ENCODE results near the gene BBS10. TPM values are rescaled to one million over a fixed set of nuclear protein-coding genes. Genes with fewer than 3 reads are reported as not detected.
A peak's percentile ranks its signal among the peaks of the same experiment; 100 is the strongest.
"Not testable (repeated sequence)": the region's sequence is repeated elsewhere in the genome, so short reads cannot be mapped to it uniquely, and the experiment has no call there.

Gene BBS10
- total RNA-seq, 2 experiments from 2014 or later, result 3.5 to 4.0 TPM

- H3K4me1 Mint-ChIP-seq (ENCODE audit: low read depth); ATAC-seq; H3K4me3 Mint-ChIP-seq; H3K9me3 Mint-ChIP-seq (ENCODE audit: insufficient read depth); H3K27me3 Mint-ChIP-seq (ENCODE audit: low read depth); H3K27ac Mint-ChIP-seq; DNase-seq; CTCF ChIA-PET; POLR2A ChIA-PET: not testable (repeated sequence)
- H3K36me3 Mint-ChIP-seq (ENCODE audit: low read depth), result peaks cover 74% of the 10 kb centered on the region
Measured at GRCh38 chr12:76364131-76364530, 15.9 kb upstream of the BBS10 start.

DNA sequence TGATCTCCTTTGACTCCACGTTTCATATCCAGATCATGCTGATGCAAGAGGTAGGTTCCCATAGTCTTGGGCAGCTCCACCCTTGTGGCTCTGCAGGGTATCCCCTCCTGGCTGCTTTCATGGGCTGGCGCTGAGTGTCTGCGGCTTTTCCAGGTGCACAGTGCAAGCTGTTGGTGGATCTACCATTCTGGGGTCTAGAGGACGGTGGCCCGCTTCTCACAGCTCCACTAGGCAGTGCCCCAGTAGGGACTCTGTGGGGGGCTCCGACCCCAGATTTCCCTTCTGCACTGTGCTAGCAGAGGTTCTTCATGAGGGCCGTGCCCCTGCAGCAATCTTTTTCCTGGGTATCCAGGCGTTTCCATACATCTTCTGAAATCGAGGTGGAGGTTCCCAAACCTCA is 12.1 kb upstream of the BBS10 start:
- Mint-ChIP-seq H3K9me3 (ENCODE audit: insufficient read depth) (no peaks in the 10 kb centered on the region), H3K27me3 (ENCODE audit: low read depth) (no peaks in the 10 kb centered on the region), H3K36me3 (ENCODE audit: low read depth) (peaks cover 59% of the 10 kb centered on the region), H3K27ac (no peak overlapping the region), H3K4me3 (no peak overlapping the region), H3K4me1 (ENCODE audit: low read depth) (no peaks in the 10 kb centered on the region)
- ATAC-seq (no peak), DNase-seq (no peak)
- POLR2A ChIA-PET, result interaction anchor here (1.1 kb wide), 1 partner anchor 13 kb away, joined by 3 read pairs; no protein-coding TSS in a partner anchor
- CTCF ChIA-PET, result no interaction called here

DNA sequence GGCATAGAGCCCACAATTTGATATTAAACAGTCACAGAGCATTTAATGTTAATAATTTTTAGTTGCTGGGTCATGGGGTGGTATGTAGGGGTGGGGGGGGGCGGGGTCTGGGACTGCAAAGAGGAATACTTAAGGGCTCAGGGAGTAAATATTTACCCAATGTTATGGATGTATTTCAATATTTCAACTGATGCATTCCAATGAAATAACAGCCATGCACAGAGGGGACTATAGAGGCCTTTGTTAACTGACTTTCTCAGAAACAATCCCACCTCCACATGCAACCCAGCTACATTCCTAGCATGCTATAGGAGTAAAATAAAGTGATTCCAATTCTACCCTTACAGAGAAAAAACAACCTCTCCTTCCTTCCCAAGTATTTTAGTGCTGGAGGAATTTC is 7.9 kb upstream of the BBS10 start:
- POLR2A ChIA-PET, result no interaction called here
- CTCF ChIA-PET, result no interaction called here

GRCh38 chr12:76346798-76347420 is 1.3 kb downstream of the BBS10 start:
- no peak for DNase-seq
- Mint-ChIP-seq H3K36me3 (ENCODE audit: low read depth) (peaks cover 13% of the 10 kb centered on the region), H3K4me1 (ENCODE audit: low read depth) (peaks cover 21% of the 10 kb centered on the region), H3K27ac (no peak overlapping the region), H3K9me3 (ENCODE audit: insufficient read depth) (no peaks in the 10 kb centered on the region), H3K4me3 (peak overlapping the region; percentile 93), H3K27me3 (ENCODE audit: low read depth) (no peaks in the 10 kb centered on the region)
- POLR2A ChIA-PET, result interaction anchor here (1.0 kb wide), 1 partner anchor 9 kb away, joined by 3 read pairs; no protein-coding TSS in a partner anchor
- no peak for ATAC-seq
- CTCF ChIA-PET, result interaction anchor here (0.7 to 3.1 kb wide), 9 partner anchors 11 to 820 kb away, joined by 3 to 20 read pairs (median 3); no protein-coding TSS in a partner anchor

More for the DNA sequence above, 7.9 kb upstream of the BBS10 start:
- Mint-ChIP-seq H3K36me3 (ENCODE audit: low read depth) (peaks cover 33% of the 10 kb centered on the region), H3K27me3 (ENCODE audit: low read depth) (no peaks in the 10 kb centered on the region), H3K4me3 (no peak overlapping the region), H3K27ac (no peak overlapping the region), H3K9me3 (ENCODE audit: insufficient read depth) (no peaks in the 10 kb centered on the region), H3K4me1 (ENCODE audit: low read depth) (no peaks in the 10 kb centered on the region)
- DNase-seq (no peak), ATAC-seq (no peak)

GRCh38 chr12:76346236-76346635 is 2.0 kb downstream of the BBS10 start:
- Mint-ChIP-seq H3K4me1 (ENCODE audit: low read depth) (peaks cover 21% of the 10 kb centered on the region), H3K36me3 (ENCODE audit: low read depth) (peaks cover 12% of the 10 kb centered on the region), H3K27ac (no peak overlapping the region), H3K27me3 (ENCODE audit: low read depth) (no peaks in the 10 kb centered on the region), H3K4me3 (no peak overlapping the region), H3K9me3 (ENCODE audit: insufficient read depth) (no peaks in the 10 kb centered on the region)
- ATAC-seq (no peak), DNase-seq (no peak)
- ChIA-PET POLR2A (no interaction called here), CTCF (interaction anchor here (1.1 kb wide), 1 partner anchor 240 kb away, joined by 3 read pairs; no protein-coding TSS in a partner anchor)

DNA sequence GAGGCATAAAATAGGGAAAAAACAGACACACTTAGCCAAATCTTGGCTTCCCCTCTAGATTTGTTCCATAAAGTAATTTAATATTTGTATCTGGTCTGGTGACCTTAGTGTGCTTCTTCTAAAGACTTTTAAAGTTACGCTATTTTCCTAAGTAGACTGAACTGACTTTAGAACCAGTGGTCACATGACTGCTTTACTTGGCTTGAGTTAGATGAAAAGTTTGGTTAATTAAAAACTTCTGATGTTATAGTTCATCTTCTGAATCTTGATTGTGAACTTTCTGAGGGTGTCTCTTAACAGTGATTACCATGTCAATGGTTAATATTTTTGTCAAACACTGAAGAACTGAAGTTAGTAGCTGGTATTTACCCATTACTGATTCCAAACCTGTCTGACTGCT is 2.6 kb downstream of the BBS10 start:
- peaks cover 9% of the 10 kb centered on the region for H3K36me3 Mint-ChIP-seq (ENCODE audit: low read depth)
- no peak overlapping the region for H3K27ac Mint-ChIP-seq
- H3K27me3 Mint-ChIP-seq (ENCODE audit: low read depth), result no peaks in the 10 kb centered on the region
- ATAC-seq, result no peak
- no peak overlapping the region for H3K4me3 Mint-ChIP-seq
- ChIA-PET CTCF (interaction anchor here (1.1 kb wide), 1 partner anchor 241 kb away, joined by 3 read pairs; no protein-coding TSS in a partner anchor), POLR2A (no interaction called here)
- H3K4me1 Mint-ChIP-seq (ENCODE audit: low read depth), result peaks cover 21% of the 10 kb centered on the region
- DNase-seq, result no peak
- H3K9me3 Mint-ChIP-seq (ENCODE audit: insufficient read depth), result no peaks in the 10 kb centered on the region

DNA sequence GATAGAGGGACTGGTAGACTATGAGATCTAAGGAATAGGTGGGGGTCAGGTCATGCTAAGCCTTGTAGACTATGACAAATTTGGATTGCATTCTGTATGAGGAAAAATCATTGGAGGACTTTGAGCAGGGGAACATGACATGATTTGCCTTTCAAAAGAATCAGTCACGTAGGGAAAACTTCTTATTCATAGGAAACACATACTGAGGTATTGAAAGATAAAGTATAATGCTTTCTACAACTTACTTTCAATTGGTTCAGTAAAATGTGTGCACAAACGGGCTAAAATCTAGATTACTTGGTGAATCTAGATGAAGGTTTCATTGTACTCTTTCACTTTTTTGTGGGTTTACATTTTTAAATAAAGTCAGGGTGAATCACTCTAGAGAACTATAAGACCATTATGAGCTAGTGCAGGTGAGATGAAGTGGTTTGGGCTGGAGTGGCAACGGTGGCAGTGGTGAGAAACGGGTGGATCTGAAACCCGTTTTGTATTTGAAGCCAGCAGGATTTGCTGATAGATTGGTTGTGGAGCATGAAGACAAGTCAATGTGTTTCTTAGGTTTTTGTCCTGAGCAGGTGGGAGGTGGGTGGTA is 6.7 kb downstream of the BBS10 start:
- Mint-ChIP-seq H3K9me3 (ENCODE audit: insufficient read depth) (no peaks in the 10 kb centered on the region), H3K36me3 (ENCODE audit: low read depth) (peaks cover 3% of the 10 kb centered on the region), H3K27ac (no peak overlapping the region), H3K27me3 (ENCODE audit: low read depth) (no peaks in the 10 kb centered on the region), H3K4me1 (ENCODE audit: low read depth) (peaks cover 1% of the 10 kb centered on the region), H3K4me3 (no peak overlapping the region)
- ChIA-PET POLR2A (no interaction called here), CTCF (no interaction called here)
- ATAC-seq (no peak), DNase-seq (no peak)

DNA sequence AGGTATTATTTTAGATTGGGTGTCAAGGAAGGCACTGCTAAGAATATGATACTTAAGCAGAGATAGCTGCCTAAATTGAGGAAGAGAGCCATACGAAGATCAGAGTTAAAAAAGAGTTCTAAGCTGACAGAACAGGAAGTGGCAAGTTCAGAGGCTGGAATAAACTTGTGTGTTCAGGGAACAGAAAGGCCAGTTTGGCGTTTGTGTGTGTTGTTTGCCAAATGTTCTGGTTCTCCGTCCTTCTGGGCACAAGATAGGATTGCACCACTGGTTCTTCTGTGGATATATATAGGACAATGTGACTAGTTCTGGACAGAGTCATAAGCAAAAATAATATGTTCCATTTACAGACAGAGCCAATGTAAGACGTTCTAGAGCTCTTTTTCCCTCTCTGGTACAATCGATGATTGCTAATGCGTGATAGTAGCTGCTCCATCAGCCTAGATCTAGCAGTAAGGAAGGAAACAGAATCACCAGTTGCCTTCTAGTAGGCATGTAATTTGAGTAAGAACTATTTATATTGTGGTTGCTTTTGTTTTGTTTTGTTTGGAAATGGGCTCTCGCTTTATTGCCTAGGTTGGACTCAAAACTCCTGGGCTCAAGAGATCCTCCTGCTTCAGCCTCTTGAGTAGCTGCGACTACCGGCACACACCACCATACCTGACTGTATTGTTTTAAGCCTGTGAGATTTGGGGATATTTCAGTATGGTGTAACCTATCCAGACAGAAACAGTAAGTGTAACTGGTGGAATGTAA is 7.4 kb downstream of the BBS10 start:
- H3K27me3 Mint-ChIP-seq (ENCODE audit: low read depth), result no peaks in the 10 kb centered on the region
- H3K9me3 Mint-ChIP-seq (ENCODE audit: insufficient read depth), result no peaks in the 10 kb centered on the region
- CTCF ChIA-PET, result no interaction called here
- POLR2A ChIA-PET, result no interaction called here
- H3K36me3 Mint-ChIP-seq (ENCODE audit: low read depth), result no peaks in the 10 kb centered on the region
- H3K4me1 Mint-ChIP-seq (ENCODE audit: low read depth), result no peaks in the 10 kb centered on the region
- ATAC-seq (no peak), DNase-seq (no peak)
- no peak overlapping the region for H3K27ac Mint-ChIP-seq
- H3K4me3 Mint-ChIP-seq, result no peak overlapping the region

DNA sequence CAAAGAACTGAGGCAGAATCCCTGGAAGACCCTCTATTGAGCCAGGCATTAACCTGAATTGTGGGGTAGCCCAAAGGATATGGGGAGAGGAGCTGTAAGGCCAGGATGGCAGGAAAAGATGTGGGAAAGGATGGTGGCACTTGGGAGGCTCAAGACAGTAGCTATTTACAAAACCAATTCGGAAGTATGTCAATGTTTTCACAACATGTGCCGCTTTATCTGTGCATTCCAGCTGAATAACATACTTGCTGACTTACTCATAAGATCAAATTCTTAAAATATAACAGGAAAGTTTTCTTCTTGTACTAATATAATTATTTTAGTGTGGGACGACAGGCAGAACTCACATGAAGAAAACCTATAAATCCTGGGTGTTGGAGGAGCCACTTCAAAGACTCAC is 10.6 kb downstream of the BBS10 start:
- CTCF ChIA-PET, result no interaction called here
- Mint-ChIP-seq H3K27ac (no peak overlapping the region), H3K4me3 (no peak overlapping the region), H3K9me3 (ENCODE audit: insufficient read depth) (no peaks in the 10 kb centered on the region), H3K27me3 (ENCODE audit: low read depth) (peaks cover 7% of the 10 kb centered on the region), H3K4me1 (ENCODE audit: low read depth) (no peaks in the 10 kb centered on the region), H3K36me3 (ENCODE audit: low read depth) (no peaks in the 10 kb centered on the region)
- ATAC-seq, result no peak
- no peak for DNase-seq
- POLR2A ChIA-PET, result interaction anchor here (0.9 kb wide), 1 partner anchor 10 kb away, joined by 3 read pairs; no protein-coding TSS in a partner anchor

GRCh38 chr12:76332606-76333005 is 15.6 kb downstream of the BBS10 start:
- POLR2A ChIA-PET, result no interaction called here
- no peak overlapping the region for H3K27ac Mint-ChIP-seq

GRCh38 chr12:76329606-76330005 is 18.6 kb downstream of the BBS10 start:
- no peaks in the 10 kb centered on the region for H3K4me1 Mint-ChIP-seq (ENCODE audit: low read depth)

More at GRCh38 chr12:76332606-76333005, 15.6 kb downstream of the BBS10 start:
- no peak for ATAC-seq
- Mint-ChIP-seq H3K36me3 (ENCODE audit: low read depth) (no peaks in the 10 kb centered on the region), H3K9me3 (ENCODE audit: insufficient read depth) (no peaks in the 10 kb centered on the region), H3K4me3 (no peak overlapping the region), H3K4me1 (ENCODE audit: low read depth) (no peaks in the 10 kb centered on the region), H3K27me3 (ENCODE audit: low read depth) (peaks cover 17% of the 10 kb centered on the region)
- CTCF ChIA-PET, result no interaction called here
- DNase-seq, result no peak

DNA sequence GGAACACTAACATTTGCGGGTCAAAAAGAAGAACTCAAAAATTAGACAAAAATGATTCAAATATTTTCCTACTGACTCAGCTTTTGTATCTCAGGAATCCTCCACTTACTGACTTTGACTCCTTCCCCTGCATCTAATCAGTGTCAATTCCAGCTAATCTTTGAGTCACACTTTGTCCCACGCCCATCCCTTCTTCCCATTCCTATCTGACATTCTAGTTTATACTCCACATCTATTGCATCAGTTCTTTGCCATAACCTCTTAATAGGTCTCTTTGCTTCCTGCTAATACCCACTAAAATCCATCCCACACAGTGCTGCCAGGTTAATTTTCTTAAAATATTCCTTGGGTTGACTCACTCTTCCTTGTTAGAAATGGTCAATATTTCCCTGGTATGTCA is 19.1 kb downstream of the BBS10 start:
- ChIA-PET POLR2A (no interaction called here), CTCF (no interaction called here)
- H3K9me3 Mint-ChIP-seq (ENCODE audit: insufficient read depth), result no peaks in the 10 kb centered on the region
- H3K27ac Mint-ChIP-seq, result no peak overlapping the region
- DNase-seq (no peak), ATAC-seq (no peak)
- H3K27me3 Mint-ChIP-seq (ENCODE audit: low read depth), result peaks cover 17% of the 10 kb centered on the region
- H3K36me3 Mint-ChIP-seq (ENCODE audit: low read depth), result no peaks in the 10 kb centered on the region
- H3K4me1 Mint-ChIP-seq (ENCODE audit: low read depth), result no peaks in the 10 kb centered on the region
- H3K4me3 Mint-ChIP-seq, result no peak overlapping the region

More at GRCh38 chr12:76329606-76330005, 18.6 kb downstream of the BBS10 start:
- H3K27ac Mint-ChIP-seq, result no peak overlapping the region
- no peak overlapping the region for H3K4me3 Mint-ChIP-seq
- DNase-seq (no peak), ATAC-seq (no peak)
- H3K36me3 Mint-ChIP-seq (ENCODE audit: low read depth), result no peaks in the 10 kb centered on the region
- no peaks in the 10 kb centered on the region for H3K9me3 Mint-ChIP-seq (ENCODE audit: insufficient read depth)
- ChIA-PET CTCF (no interaction called here), POLR2A (no interaction called here)
- peaks cover 17% of the 10 kb centered on the region for H3K27me3 Mint-ChIP-seq (ENCODE audit: low read depth)

Measured in activated CD8-positive, alpha-beta T cell treated with anti-CD3 and anti-CD28 coated beads, Interleukin-2, amount 10 ng/mL, durations not matched to agents 7 days and 5 days (primary cell).